Calu3 (cell line): ENCODE measurements around the gene HFE. TPM values are rescaled to one million over a fixed set of nuclear protein-coding genes. Genes with fewer than 3 reads are reported as not detected.

Source experiments
- BruUV-seq: library from RNA; stranded (reverse); fragments of 400-500 nt; replicated peaks from 2 replicates; lab custom pipeline; 2021; lab: Mats Ljungman, UMichigan
- CTCF ChIA-PET: fragments of 300-600 bp; sonication (Branson Sonifier 250); formaldehyde crosslinking; loops from one replicate; lab custom pipeline; 2022; ENCODE audit warnings: antibody characterized with exemption; lab: Charles Lee
- DNase-seq: peaks from one replicate; pipeline ENCODE4 v3.0.0; 2022
- H3K27ac Mint-ChIP-seq: one replicate; pipeline ENCODE4 v1.8.0; 2022; ENCODE audit warnings: mixed read lengths; ENCODE audit not compliant: unreplicated experiment
- H3K27me3 Mint-ChIP-seq: one replicate; pipeline ENCODE4 v1.8.0; 2022; ENCODE audit warnings: mixed read lengths; ENCODE audit not compliant: unreplicated experiment
- H3K36me3 Mint-ChIP-seq: one replicate; pipeline ENCODE4 v1.8.0; 2022; ENCODE audit warnings: mild to moderate bottlenecking, moderate library complexity, mixed read lengths; ENCODE audit not compliant: insufficient read depth, unreplicated experiment
- H3K4me1 Mint-ChIP-seq: one replicate; pipeline ENCODE4 v1.8.0; 2022; ENCODE audit warnings: mild to moderate bottlenecking, low read depth, mixed read lengths; ENCODE audit not compliant: unreplicated experiment
- H3K4me3 Mint-ChIP-seq: one replicate; pipeline ENCODE4 v1.8.0; 2022; ENCODE audit warnings: mild to moderate bottlenecking, low read depth, moderate library complexity, mixed read lengths; ENCODE audit not compliant: unreplicated experiment
- H3K9me3 Mint-ChIP-seq: one replicate; pipeline ENCODE4 v1.8.0; 2022; ENCODE audit warnings: low read depth, mixed read lengths; ENCODE audit not compliant: unreplicated experiment
- intact Hi-C: fragments of 100-400 bp; cut with micrococcal nuclease; formaldehyde crosslinking; loops from one replicate; pipeline ENCODE4 v1.10.0; 2022; ENCODE audit not compliant: unreplicated experiment
- total RNA-seq: library from RNA; stranded (reverse); gene quantifications from 2 replicates; pipeline ENCODE4 v1.2.3, GENCODE V29; 2022
- TF ChIP-seq, protein P1 (sequence below): fragments of 200-600 bp; IDR thresholded peaks from one replicate; pipeline ENCODE4 v1.8.0; 2022; ENCODE audit warnings: antibody characterized with exemption; ENCODE audit not compliant: unreplicated experiment

Gene HFE
- total RNA-seq, 1 experiment from 2014 or later, result 24.9 TPM

DNA sequence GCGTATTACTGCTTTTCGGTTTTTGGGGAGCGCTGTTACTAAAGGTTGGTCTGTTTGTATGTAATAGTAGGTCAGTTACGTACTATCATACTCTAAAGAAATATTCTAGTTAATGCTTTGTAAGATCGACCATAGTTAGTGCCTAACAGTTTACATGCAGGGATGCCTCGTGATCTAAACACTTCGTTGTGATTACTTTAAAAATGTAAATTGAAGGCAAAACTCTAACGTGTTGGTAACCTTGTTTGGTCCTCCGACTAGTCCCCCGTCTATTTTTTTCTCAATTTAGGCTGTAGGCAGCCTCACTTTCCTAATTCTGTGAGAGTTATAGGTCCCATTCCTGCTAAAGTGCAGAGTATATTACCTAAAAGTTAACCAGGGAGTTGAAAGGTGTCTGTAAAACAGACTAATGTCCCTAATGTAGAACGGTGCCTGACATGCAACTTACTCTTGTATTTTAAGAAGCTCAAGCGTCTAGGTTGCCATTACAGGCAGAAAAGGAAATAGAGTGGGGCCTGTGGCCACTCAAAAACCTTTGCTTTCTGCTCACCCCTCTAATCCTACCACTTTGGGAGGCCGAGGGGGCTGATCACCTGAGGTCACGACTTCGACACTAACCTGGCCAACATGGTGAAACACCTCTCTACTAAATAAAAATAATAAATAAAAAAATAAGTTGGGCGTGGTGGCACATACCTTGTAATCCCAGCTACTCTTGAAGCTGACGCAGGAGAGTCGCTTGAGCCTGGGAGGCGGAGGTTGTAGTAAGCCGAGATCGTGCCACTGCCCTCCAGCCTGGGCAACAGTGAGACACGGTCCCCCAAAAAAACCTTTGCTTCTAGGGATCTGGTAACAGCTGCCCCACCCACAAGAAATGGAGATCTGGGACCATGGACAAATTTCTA is 37.8 kb downstream of the HFE start:
- DNase-seq, result no peak
- peaks cover 86% of the 10 kb centered on the region for H3K36me3 Mint-ChIP-seq
- TF ChIP-seq, protein P1, sequence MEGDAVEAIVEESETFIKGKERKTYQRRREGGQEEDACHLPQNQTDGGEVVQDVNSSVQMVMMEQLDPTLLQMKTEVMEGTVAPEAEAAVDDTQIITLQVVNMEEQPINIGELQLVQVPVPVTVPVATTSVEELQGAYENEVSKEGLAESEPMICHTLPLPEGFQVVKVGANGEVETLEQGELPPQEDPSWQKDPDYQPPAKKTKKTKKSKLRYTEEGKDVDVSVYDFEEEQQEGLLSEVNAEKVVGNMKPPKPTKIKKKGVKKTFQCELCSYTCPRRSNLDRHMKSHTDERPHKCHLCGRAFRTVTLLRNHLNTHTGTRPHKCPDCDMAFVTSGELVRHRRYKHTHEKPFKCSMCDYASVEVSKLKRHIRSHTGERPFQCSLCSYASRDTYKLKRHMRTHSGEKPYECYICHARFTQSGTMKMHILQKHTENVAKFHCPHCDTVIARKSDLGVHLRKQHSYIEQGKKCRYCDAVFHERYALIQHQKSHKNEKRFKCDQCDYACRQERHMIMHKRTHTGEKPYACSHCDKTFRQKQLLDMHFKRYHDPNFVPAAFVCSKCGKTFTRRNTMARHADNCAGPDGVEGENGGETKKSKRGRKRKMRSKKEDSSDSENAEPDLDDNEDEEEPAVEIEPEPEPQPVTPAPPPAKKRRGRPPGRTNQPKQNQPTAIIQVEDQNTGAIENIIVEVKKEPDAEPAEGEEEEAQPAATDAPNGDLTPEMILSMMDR, result no peak

GRCh38 chr6:26126394-26127235 is 39.4 kb downstream of the HFE start:
- intact Hi-C loops, result no loop called here
- BruUV-seq, result TSS peak; percentile 2
- Mint-ChIP-seq H3K4me1 (peaks cover 27% of the 10 kb centered on the region), H3K4me3 (peak overlapping the region; percentile 98), H3K27me3 (peaks cover 14% of the 10 kb centered on the region), H3K27ac (peak overlapping the region; percentile 85), H3K36me3 (peaks cover 91% of the 10 kb centered on the region), H3K9me3 (no peaks in the 10 kb centered on the region)
- DNase-seq, result peak; percentile 24
- CTCF ChIA-PET, result interaction anchor here (0.6 to 1.3 kb wide), 3 partner anchors 10 to 37 kb away, joined by 4 to 7 read pairs (median 7); no protein-coding TSS in a partner anchor
- TF ChIP-seq, protein P1, result no peak

More for the DNA sequence above, 37.8 kb downstream of the HFE start:
- H3K4me1 Mint-ChIP-seq, result peaks cover 34% of the 10 kb centered on the region
- H3K27ac Mint-ChIP-seq, result peak overlapping the region; percentile 100
- H3K4me3 Mint-ChIP-seq, result peak overlapping the region; percentile 98
- intact Hi-C loops, result loop anchor here (1.0 to 5.0 kb wide), 4 partner anchors 32 to 147 kb away; a partner anchor contains a TSS
- no TSS peak for BruUV-seq
- H3K9me3 Mint-ChIP-seq, result no peaks in the 10 kb centered on the region
- H3K27me3 Mint-ChIP-seq, result peaks cover 14% of the 10 kb centered on the region
- CTCF ChIA-PET, result interaction anchor here (0.8 to 2.7 kb wide), 7 partner anchors 22 to 91 kb away, joined by 4 to 21 read pairs (median 8); a partner anchor contains a TSS

- peak overlapping the region; percentile 98 for H3K4me3 Mint-ChIP-seq
- no TSS peak for BruUV-seq
- CTCF ChIA-PET, result interaction anchor here (0.7 kb wide), 1 partner anchor 106 kb away, joined by 3 read pairs; no protein-coding TSS in a partner anchor
- TF ChIP-seq, protein P1, result no peak
- no peak for DNase-seq
- H3K27ac Mint-ChIP-seq, result peak overlapping the region; percentile 85
- H3K27me3 Mint-ChIP-seq, result peaks cover 13% of the 10 kb centered on the region
- peaks cover 22% of the 10 kb centered on the region for H3K4me1 Mint-ChIP-seq
- H3K9me3 Mint-ChIP-seq, result no peaks in the 10 kb centered on the region
- peaks cover 94% of the 10 kb centered on the region for H3K36me3 Mint-ChIP-seq
- intact Hi-C loops, result no loop called here
These were observed 41.0 kb downstream of the HFE start for GRCh38 chr6:26128013-26128771.
